ENCODE measurements around the gene TP63.
"Not testable (repeated sequence)": the region's sequence is repeated elsewhere in the genome, so short reads cannot be mapped to it uniquely, and the experiment has no call there.

TP63 gene

DNA sequence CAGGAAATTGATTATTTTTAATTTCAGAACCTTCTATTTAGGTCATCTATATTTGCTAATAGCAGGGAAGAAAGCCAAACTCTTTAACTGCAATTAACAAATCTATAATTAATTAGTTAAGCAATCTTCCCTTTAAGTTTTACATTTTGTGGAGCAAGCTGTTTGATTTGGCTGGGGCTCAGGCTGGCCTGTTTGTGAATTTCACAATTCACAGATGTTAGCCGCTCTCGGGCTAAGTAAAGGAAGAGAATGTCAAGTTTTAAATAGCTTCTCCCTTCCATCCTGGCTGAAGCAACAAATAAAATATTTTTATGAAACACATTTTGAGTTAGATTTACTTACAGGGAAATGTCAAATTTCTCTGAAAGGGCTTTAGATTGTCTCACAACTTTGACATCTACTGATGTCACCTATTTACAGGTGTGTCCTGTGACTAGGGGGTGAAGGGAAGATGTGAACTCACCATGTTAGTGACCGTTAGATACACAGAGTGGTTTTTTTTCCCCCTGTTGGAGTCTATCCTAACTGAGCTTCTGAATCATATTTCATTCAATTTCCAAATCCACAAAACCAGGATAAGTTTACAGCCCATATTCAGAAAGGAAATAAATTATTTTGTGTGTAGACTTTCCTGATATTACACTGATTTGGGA lies 1.3 kb upstream of the TP63 start:
- DNase-seq: no peak

GRCh38 chr3:189630767-189631372 lies 319 bp upstream of the TP63 start:
- DNase-seq: no peak

GRCh38 chr3:189631409-189631808 lies 220 bp downstream of the TP63 start:
- no peak for DNase-seq

DNA sequence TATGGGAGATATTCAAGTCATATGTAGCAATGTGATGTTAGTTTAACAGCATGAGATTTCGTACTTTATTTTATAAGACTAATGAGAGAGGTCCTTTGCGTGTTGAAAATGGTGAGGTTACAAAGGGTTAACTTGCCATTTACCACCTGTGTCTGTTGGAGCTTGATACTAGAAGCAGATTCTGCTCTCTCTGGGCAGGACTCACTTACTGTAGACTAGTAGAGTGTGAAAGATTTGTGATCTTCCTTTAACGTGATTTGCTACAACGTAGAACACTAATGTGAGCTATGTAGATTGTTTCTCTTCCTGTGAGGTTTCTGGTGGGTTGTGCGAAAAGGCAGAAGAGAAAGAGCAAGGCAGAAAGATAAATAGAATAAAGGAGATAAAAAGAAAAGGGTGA lies 1.1 kb downstream of the TP63 start:
- no peak for DNase-seq

- DNase-seq: no peak
Observed at GRCh38 chr3:189635339-189635738, 4.2 kb downstream of the TP63 start.

DNA sequence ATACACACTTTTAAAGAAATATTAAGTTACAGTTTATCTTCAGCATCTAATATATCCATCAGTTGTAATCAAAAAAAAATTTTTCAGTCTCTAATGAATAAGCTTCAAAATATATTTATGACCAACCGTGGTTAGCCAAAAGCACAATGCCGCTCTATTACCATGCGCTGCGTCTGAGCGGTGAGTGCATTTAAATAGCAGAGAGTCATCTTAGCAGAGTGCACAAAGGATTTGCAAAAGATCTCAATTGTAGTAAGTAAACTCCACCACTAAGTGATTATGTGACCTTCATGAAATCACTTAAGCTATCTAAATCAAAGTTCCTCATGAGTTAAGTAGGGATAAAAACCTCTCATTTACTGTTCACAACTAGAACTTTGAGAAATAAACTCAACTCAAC lies 4.9 kb downstream of the TP63 start:
- DNase-seq: no peak

DNA sequence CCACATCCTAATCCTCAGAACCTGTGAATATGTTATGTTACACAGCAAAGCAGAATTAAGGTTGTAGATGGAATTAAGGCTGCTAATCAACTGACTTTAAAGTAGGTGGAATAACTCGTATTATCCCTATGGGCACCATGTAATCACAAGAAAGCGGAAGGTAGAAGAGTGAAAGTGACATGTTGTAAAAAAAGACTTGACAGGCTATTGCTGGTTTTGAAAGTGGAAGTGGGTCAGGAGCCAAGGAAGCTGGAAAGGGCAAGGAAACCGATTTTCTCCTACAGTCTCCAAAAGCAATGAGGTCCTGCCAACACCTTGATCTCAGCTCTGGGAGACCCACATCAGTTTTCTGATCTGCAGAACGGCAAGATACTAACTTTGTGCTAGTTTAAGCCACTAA lies 6.6 kb downstream of the TP63 start:
- DNase-seq: no peak

DNA sequence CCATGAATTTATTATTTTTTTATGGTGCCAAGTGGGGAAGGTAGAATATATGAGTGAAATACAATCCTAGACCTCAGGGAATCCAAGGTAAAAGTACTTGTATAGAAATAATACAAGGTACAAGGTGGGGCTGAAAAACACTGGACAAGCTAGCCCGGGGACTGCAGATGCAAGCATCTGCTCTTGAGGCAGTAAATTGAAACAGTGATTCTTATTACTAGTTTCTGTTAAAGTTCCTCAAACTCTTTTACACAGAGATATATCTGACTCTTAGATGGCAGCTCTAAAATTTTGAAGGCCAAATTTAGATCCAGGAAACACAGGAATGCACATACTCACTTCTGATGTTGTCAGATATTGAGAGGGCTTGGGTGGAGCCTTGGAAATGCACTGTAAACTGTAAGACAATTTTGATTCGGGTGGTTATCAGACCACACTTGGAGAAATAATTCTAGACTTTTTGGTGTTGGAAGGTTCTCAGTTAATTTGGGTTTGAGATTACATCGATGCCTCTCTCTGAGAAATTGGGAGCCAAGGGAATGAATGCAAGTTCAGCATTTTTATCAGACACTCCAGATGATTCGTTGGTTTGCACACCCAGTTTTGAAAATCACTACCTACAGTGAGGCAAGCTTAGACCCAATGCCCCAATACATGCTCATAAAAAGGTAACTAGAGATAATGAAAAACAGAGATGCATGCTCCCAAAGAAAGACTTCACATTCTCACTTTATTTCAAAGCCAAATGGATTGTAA lies 7.3 kb downstream of the TP63 start:
- DNase-seq: no peak

DNA sequence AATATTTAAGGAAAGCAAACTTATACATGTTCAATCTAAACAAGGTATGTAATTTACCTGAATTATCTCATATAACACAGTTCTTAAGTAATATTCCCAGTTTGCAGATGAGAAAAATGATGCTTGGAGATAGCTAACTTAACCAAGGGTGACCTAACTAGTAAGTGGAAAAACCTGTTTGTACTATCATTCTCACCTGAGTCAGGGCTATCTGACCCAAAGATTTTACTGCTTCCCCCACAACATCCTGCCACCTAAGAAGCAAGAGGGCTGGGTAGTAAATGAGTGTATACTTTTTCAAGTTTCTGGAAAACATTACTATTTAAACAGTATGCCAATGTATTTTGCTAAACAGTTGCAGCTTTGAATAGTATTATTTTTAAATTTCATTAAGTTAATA lies 10.6 kb downstream of the TP63 start:
- no peak for DNase-seq

- no peak for DNase-seq
Observed at GRCh38 chr3:189646853-189647542, 15.8 kb downstream of the TP63 start.

DNA sequence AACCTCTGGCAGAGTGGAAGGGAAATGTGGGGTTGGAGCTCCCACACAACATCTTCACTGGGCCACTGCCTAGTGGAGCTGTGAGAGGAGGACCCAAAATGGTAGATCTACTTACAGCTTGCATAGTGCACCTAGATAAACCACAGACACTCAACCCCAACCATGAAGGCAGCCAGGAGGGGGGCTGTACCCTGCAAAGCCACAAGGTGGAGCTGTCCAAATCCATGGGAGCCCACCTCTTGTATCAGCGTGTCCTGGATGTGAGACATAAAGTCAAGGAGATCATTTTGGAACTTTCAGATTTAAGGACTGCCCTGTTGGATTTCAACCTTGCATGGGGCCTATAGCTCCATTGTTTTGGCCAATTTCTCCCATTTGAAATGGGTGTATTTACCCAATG lies 20.9 kb downstream of the TP63 start:
- no peak for DNase-seq

DNA sequence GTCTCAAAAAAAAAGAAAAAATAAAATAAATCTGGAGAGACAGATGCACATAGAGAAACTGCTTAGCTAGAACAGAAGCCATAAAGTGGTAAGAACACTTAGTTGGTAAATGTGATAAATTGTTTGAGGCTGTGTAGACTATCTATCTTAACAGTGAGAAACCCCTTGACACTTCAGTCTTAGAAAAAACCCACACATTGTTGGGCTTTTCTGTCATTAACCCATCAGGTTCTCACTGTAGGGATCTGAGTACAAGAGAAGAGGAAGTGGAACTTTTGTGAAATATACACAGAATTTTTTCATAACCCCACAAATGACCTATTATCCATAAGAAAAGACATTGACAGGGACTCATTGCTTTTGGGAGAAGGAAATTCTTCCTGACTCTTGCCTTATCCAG lies 24.4 kb downstream of the TP63 start:
- no peak for DNase-seq

DNA sequence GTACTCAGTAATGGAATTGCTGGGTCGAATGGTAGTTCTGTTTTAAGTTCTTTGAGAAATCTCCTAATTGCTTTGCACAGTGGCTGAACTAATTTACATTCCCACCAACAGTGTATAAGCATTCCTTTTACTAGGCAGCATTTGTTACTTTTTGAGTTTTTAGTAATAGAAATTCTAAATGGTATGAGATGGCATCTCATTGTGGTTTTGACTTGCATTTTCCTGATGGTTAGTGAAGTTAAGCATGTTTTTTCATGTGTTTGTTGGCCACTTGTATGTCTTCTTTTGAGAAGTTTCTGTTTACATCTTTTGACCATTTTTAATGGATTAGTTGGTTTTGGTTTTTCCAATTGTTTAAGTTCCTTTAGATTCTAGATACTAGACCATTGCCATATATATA lies 28.4 kb downstream of the TP63 start:
- no peak for DNase-seq

DNA sequence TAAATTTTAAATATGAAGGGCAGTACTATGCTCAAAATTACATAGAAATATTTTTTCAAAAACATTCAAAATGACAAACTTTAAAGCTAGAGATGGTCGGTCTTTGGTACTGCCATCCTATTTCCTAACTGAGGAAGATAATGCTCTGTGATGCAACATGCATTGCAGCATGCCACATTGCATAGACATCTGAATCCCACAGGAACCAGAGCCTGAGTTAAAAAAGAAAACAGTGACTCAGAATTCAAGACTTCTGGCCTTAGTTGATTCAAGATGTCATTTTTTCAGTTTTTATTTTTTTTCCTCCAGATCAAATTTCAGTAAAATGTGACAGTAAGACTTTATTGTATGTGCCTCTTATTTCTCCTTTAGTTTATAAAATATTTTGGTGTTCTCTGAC lies 33.1 kb downstream of the TP63 start:
- DNase-seq: no peak

DNA sequence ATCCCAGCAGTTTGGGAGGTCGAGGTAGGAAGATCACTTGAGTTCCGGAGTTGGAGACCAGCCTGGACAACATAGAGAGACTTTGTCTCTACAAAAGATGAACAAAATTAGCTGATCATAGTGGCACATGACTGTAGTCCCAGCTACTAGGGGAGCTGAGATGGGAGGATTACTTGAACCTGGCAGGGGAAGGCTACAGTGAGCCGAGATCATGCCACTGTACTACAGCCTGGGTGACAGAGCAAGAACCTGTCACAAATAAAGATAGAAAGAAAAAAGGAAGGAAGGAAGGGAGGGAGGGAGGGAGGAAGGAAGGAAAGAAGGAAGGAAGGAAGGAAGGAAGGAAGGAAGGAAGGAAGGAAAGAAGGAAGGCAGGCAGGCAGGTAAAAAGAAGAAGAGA lies 41.2 kb downstream of the TP63 start:
- not testable (repeated sequence) for DNase-seq

- no peak for DNase-seq
Observed at GRCh38 chr3:189673535-189673934, 42.3 kb downstream of the TP63 start.

- no peak for DNase-seq
Observed at GRCh38 chr3:189674249-189674913, 43.2 kb downstream of the TP63 start.

DNA sequence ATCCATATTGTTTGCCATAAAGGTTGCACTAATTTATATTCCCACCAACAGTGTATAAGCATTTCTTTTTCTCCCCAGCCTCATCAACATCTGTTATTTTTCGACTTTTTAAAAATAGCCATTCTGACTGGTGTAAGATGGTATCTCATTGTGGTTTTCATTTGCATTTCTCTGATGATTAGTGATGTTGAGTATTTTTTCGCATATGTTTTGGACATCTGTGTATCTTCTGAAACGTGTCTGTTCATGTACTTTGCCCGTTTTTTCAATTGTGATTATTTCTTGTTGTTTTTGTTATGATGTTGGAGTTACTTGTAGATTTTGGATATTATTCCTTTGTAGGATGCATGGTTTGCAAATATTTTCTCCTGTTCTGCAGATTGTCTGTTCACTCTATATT lies 46.5 kb downstream of the TP63 start:
- DNase-seq: no peak

- DNase-seq: no peak
Observed at GRCh38 chr3:189680723-189681122, 49.5 kb downstream of the TP63 start.

GRCh38 chr3:189683546-189684255 lies 52.5 kb downstream of the TP63 start:
- no peak for DNase-seq

GRCh38 chr3:189684317-189684716 lies 53.1 kb downstream of the TP63 start:
- DNase-seq: no peak

GRCh38 chr3:189685291-189685690 lies 54.1 kb downstream of the TP63 start:
- DNase-seq: no peak

DNA sequence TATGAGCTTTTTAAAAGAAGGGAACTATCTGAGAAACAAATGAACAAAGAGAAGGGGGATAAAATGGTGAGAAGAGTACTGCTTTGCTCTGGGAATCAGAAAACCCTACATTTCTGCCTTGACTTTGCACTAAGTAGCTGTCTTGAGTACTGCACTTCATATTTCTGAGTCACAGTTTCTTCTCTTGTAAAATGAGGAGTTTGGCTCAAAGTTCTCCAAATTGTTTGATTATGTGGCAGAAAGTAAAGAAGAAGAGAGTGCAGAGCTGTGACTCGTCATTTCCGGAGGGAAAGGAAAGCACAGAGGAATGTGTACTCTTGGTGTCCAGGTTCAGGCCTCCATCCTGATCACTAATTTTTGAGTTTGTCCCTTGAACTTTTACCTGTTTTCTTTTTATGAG lies 54.7 kb downstream of the TP63 start:
- DNase-seq: no peak

Measured in activated gamma-delta T cell treated with Interleukin-2 at 50 U/mL for 16 hours (primary cell).